ENCODE data around the gene SPSB4.

The SPSB4 gene

GRCh38 chr3:141076036-141076773 is 25.1 kb downstream of the SPSB4 start:
- no peak for DNase-seq (ENCODE audit: low read depth in 2 of 2)

- no peak for DNase-seq (ENCODE audit: low read depth in 2 of 2)
Measured at GRCh38 chr3:141076797-141077571, 25.8 kb downstream of the SPSB4 start.

DNA sequence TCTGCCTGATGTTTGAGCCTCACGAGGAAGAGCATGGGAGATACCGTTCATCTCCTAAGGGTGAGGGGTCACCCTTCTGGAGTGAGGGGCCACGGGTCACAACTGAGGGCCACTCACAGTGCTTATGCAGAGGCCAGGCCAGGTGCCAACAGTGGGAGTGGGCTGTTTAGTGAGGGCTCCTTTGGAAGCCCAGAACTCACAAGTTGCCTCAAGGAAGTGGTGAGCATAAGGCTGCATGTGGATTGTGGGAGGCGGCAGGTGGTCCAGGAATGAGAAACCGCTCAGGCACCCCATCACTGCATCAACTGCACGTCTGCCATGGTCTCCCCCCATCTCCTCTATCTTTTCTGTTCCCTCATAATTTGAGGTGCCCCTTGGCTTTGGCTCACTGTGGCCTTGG is 26.5 kb downstream of the SPSB4 start:
- no peak for DNase-seq (ENCODE audit: low read depth in 2 of 2)

DNA sequence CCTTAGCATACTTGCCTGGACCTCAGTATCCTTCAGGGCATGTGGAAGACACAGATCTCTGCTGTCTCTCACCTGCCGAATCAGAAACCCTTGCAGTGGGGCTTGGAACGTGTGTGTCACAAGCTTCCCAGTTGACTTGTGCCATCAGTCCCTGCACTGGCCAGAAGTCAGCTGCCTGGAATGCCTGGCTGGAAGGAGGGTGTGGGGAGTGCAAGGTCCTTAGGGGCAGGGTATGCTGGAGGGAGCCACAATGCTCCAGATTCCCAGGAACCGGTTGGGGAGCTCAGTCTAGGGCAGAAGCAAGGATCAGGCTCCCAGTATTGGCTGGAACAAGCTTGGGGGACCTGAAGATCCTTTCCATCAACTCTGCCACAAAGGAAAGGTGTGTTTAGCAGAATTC is 27.1 kb downstream of the SPSB4 start:
- DNase-seq (ENCODE audit: low read depth in 2 of 2) = no peak

GRCh38 chr3:141080431-141080830 is 29.3 kb downstream of the SPSB4 start:
- DNase-seq (ENCODE audit: low read depth in 2 of 2) = no peak

GRCh38 chr3:141081141-141081795 is 30.1 kb downstream of the SPSB4 start:
- no peak for DNase-seq (ENCODE audit: low read depth in 2 of 2)

- DNase-seq (ENCODE audit: low read depth in 2 of 2) = no peak
Measured at GRCh38 chr3:141082064-141082463, 30.9 kb downstream of the SPSB4 start.

DNA sequence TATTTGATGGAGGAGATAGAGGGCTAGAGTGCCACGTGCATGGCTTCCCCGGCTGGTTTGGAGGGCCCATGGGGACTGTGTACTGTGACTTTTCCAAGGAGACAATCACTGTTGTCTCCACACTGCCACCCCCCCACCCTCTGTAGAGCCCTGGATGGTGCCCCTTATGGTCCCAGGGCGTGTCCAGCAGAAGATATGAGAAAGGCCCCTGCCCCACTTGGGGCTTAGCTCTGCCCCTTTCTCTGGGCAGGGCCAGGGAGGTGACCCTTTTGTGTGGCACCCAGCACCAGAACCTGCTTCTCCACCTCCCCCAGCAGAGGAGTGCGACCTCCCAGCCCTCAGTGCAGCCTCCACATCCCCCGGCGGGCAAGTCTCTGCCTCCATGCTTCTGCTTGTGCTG is 32.1 kb downstream of the SPSB4 start:
- DNase-seq (ENCODE audit: low read depth in 2 of 2) = no peak

DNA sequence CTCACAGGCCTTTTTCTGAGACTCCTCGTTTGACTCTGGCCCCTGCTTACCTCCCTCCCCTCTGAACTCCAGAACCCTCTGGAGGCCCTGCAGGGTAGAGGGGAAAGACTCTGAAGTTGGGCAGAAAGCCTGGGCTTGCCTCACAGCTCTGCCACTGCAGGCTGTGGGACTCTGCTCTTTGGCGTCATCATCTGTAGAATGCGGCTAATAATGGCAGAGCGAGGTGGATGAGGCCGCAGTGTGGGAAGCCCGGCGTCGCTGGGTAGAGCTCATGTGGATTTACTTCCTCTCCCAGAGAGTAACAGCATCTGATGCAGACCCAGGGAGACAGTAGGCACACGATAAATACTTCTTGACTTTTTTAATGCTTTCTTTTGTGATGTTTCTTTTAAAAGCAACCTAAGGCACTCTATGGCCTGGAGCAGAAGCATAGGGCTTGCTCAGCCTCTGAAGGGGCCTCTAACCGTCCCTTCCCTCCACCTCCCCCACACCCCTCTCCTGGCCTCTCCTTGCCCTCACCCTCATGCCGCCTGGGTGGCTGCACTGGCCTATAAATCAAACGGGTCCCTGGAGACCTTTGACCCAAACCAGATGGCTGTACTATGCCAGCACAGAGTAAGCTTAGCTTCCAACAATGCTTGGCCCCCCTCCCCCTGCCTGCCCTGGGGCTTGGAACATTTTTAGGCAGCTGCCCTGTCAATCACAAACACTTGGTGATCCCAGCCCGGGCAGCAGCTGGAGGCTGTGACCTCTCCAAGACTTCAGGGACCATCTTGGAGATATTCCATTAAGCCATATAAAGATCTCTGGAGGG is 32.9 kb downstream of the SPSB4 start:
- no peak for DNase-seq (ENCODE audit: low read depth in 2 of 2)

- DNase-seq (ENCODE audit: low read depth in 2 of 2) = no peak
Measured at GRCh38 chr3:141085343-141086070, 34.4 kb downstream of the SPSB4 start.

DNA sequence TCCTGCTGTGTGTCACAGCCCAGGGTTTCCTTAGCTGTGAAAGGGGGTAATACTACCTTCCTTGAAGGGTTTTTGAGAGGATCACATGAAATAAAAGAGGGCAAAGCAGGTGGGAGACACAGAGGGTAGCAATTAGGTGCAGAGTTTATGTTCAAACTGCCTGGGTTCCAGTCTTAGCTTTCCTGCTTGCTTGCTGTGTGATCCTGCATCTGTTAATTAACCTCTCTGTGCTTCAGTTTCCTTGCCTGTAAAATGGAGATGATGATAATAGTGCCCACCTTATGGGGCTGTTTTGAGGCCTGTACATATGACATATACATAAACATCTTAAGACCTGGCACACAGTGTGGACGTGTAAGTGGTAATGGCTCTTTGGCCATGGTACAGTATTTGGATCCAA is 35.0 kb downstream of the SPSB4 start:
- DNase-seq (ENCODE audit: low read depth in 2 of 2) = no peak

DNA sequence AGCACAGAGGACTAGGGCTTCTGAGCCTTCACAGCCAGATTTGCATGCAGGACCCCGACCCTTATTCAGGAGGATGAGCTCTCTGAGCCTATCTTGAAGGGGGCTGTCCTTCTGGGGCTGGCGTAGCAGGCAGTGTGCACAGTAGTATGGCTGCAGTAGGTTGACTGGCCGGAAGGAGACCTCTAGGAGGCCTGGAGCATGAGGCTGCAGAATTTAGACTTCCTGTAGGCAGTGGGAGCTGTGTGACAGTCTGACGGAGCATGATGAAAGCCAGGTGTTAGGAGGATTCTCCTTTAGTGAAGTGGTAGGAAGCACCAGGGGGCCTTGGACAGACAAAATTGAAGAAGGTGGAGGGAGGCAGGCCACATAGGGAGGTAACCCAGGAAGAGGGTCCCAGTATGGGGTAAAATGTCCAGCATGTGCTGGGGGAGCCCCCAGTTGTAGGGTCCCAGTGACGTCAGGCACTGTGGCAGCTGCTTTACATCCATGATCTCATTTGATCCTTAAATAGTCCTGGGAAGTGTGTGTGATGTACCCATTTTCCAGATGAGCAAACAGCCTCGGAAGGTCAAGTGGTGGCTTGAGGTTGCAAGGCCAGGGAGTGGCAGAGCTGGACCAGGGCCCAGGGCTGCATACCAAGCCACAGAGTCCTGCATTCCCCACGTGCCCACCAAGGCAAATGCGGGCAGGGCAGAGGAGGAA is 36.1 kb downstream of the SPSB4 start:
- no peak for DNase-seq (ENCODE audit: low read depth in 2 of 2)

- DNase-seq (ENCODE audit: low read depth in 2 of 2) = no peak
Measured at GRCh38 chr3:141087778-141088130, 36.6 kb downstream of the SPSB4 start.

DNA sequence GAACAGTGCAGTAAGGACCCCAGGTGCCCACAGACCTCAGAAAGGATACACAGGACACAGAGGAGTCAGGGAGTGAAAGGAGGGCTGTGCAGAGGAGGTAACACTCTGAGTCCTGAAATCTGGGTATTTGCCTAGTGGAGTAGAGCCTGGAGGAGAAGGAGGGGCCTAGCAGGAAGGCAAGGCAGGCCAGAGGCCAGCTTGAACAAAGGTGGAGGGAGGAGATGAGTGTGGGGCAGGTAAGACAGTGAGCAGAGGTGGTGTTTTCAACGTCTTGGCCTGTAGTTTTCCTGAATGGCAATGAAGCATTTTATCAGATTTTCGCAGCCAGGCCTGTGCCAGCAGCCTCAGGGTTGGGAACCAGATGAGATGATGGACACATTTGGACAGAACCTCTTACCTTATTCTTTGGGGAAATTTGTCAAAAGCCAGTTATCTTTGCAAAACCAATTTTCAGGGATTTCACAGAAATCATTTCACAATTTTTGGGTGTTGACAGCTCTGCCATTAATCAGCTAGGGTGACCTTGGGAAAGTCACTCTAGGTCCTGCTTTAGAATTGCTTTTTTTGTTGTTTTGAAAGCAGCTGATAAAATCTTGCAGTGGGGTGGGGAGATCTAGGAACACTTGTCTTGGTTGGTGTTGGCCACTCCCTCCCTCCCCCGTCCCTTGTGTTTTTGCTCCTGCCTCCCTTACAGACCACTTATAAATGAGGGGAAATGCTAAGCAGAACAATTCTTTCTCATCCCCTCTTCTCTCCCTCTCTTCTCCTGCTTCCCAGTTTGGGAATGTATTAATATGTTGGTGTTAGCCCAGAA is 38.4 kb downstream of the SPSB4 start:
- no peak for DNase-seq (ENCODE audit: low read depth in 2 of 2)

DNA sequence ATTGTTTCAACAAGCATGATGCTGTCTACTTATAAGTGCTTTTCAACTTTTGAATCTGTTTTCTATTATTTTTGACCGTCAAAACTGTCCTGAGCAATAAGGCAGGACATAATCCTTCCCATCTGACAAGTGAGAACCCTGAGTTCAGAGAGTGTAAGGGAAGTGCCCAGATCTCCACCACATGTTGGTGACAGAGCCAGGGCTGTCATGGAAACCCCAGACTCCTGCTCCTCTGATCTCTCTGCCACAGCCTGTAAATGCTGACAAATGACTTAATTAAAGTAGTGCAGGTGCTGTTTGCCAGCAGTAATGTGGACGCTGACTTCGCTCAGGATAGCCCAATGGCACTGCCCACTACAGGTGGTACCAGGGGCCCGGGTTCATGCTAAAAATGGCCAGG is 40.3 kb downstream of the SPSB4 start:
- no peak for DNase-seq (ENCODE audit: low read depth in 2 of 2)

DNA sequence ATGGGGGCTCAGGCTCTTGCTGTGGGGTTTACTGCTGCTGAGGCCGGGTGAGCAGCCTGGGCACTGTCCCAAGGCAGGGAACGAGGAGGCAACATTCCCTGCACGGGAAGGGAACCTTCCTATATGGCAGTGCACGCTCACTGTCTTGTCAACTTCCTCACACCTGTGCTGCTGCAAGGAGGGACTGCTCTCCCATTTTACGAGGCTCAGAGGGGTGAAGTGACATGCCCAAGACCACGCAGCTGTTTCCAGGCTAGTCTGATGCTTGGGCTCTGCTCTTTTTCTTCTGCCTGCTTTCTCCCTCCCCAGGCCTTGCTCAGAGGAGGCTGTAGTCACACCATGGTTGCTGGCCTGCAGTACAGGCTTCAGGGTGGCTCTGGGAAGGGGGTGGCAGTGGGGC is 41.5 kb downstream of the SPSB4 start:
- DNase-seq (ENCODE audit: low read depth in 2 of 2) = no peak

DNA sequence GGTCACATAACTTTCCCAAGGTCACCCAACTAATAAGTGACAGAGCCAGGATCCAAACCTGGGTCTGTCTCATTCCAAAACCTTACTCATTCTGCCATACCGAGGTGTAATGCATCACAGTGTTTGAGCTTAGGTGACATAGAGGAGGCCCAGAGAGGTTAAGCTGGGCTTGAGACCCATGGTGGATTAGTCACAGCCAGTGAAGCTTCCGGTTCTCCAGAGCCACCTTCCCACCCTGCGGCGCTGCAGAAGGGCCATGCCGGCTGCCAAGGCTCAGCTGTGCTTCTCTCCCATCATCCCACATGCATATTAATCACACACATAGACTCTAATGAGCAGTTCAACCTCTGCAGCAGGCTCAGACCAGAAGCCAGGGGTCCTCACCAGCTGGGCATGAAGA is 42.2 kb downstream of the SPSB4 start:
- DNase-seq (ENCODE audit: low read depth in 2 of 2) = no peak

DNA sequence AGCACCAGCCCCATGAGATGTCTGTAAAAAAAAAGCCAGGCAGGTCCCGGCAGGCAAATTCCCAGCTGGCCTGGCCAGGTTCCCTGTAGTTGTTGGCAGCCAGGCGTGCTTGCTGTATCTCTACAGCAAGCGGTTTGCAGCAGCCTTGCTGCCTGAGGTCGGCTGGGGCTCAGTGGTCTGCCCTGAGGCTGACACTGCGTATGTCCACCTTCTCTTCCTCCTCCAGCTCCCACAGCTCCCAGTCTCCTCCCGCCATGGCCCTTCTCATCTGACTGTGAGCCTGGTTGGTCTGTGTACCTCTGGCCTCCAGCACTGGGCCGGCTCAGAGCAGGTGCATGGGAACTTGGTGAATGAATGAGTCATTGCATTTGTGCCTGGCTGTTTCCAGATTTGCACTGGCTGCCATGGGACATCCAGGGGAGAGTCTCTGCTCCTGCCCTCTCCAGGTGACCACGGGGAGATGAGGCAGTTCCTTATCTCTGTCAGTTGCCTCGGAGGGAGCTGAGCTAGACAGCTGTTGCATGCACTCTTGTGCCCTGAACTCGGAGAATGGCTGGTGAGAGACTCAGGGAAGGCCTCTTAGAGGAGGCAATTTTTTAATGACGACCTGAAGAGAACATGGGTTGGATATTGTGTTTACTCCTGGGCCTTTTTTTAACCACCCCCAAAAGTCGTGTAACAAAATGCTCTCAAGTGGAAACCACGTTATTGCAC is 43.0 kb downstream of the SPSB4 start:
- no peak for DNase-seq (ENCODE audit: low read depth in 2 of 2)

Data from stimulated activated CD8-positive, alpha-beta memory T cell treated with anti-CD3 and anti-CD28 coated beads, Interleukin-15, amount 100 ng/mL, for 4 hours (primary cell).